GM21723 (cell line): ENCODE measurements around the gene AGAP9.
A peak's percentile ranks its signal among the peaks of the same experiment; 100 is the strongest.
"Not testable (repeated sequence)": the region's sequence is repeated elsewhere in the genome, so short reads cannot be mapped to it uniquely, and the experiment has no call there.

Source experiments
- ATAC-seq: cut with Tn5 transposase; IDR thresholded peaks from one replicate; pipeline ENCODE4 v1.9.1; 2021; ENCODE audit warnings: mild to moderate bottlenecking, moderate library complexity; ENCODE audit not compliant: unreplicated experiment

AGAP9 gene

GRCh38 chr10:47489630-47490029, 33.8 kb downstream of the AGAP9 start:
- not testable (repeated sequence) for ATAC-seq

GRCh38 chr10:47485943-47486342, 37.5 kb downstream of the AGAP9 start:
- not testable (repeated sequence) for ATAC-seq

GRCh38 chr10:47484786-47485185, 38.7 kb downstream of the AGAP9 start:
- ATAC-seq: not testable (repeated sequence)

GRCh38 chr10:47483923-47484322, 39.5 kb downstream of the AGAP9 start, which contains the start of gene ANXA8:
TSS of gene ANXA8 (minus strand) at chr10:47484115. CDS start at chr10:47483933, 182 bp downstream.
- ATAC-seq: not testable (repeated sequence)

GRCh38 chr10:47482367-47482766, 41.1 kb downstream of the AGAP9 start:
- not testable (repeated sequence) for ATAC-seq

- ATAC-seq: not testable (repeated sequence)
Measured at GRCh38 chr10:47481768-47482181, 41.7 kb downstream of the AGAP9 start.

GRCh38 chr10:47481182-47481766, 42.2 kb downstream of the AGAP9 start:
- not testable (repeated sequence) for ATAC-seq

GRCh38 chr10:47480133-47480532, 43.3 kb downstream of the AGAP9 start:
- ATAC-seq: not testable (repeated sequence)

- not testable (repeated sequence) for ATAC-seq
Measured at GRCh38 chr10:47478114-47478513, 45.3 kb downstream of the AGAP9 start.

GRCh38 chr10:47477078-47477477, 46.4 kb downstream of the AGAP9 start:
- ATAC-seq: not testable (repeated sequence)

GRCh38 chr10:47475101-47475500, 48.3 kb downstream of the AGAP9 start:
- ATAC-seq: not testable (repeated sequence)

- not testable (repeated sequence) for ATAC-seq
Measured at GRCh38 chr10:47473516-47473915, 49.9 kb downstream of the AGAP9 start.

- ATAC-seq: not testable (repeated sequence)
Measured at GRCh38 chr10:47472647-47473046, 50.8 kb downstream of the AGAP9 start.

- ATAC-seq: not testable (repeated sequence)
Measured at GRCh38 chr10:47472072-47472471, 51.4 kb downstream of the AGAP9 start.

GRCh38 chr10:47468731-47469528, 54.5 kb downstream of the AGAP9 start:
- ATAC-seq: not testable (repeated sequence)

GRCh38 chr10:47467957-47468356, 55.5 kb downstream of the AGAP9 start:
- ATAC-seq: not testable (repeated sequence)

- not testable (repeated sequence) for ATAC-seq
Measured at GRCh38 chr10:47467458-47467857, 56.0 kb downstream of the AGAP9 start.

GRCh38 chr10:47465216-47465917, 58.1 kb downstream of the AGAP9 start:
- ATAC-seq: not testable (repeated sequence)

- ATAC-seq: not testable (repeated sequence)
Measured at GRCh38 chr10:47462577-47463358, 60.7 kb downstream of the AGAP9 start.

GRCh38 chr10:47461261-47461687, 62.2 kb downstream of the AGAP9 start:
- ATAC-seq: peak; percentile 72
